H1 (cell line): Measurements from ENCODE around the gene OSBP2.

Experiments used
- CBX5 ChIP-seq: fragments of 300-800, 300-1000 bp; sonication (generic); IDR thresholded peaks from 2 replicates; pipeline ENCODE4 v1.7.1; 2016; ENCODE audit warnings: antibody characterized with exemption, low read length, low read depth
- CTCF ChIP-seq, 3 experiments: IDR thresholded peaks; 1 replicate in 2 of 3; 2 replicates in 1 of 3; pipeline versions ENCODE4 v1.5.1 to v1.6.1; 2011; ENCODE audit warnings: low read length in 3 of 3, mild to moderate bottlenecking in 3 of 3, inconsistent platforms in 2 of 3, low read depth in 1 of 3, moderate library complexity in 1 of 3; ENCODE audit not compliant: insufficient read depth in 1 of 3; ENCODE audit errors: control extremely low read depth in 1 of 3
- EP300 ChIP-seq, 2 experiments: IDR thresholded peaks; 1 replicate in 1 of 2; 2 replicates in 1 of 2; pipeline ENCODE4 v1.6.1; 2011 to 2012; ENCODE audit warnings: low read depth in 2 of 2, low read length in 2 of 2, mild to moderate bottlenecking in 2 of 2, borderline replicate concordance in 1 of 2, inconsistent platforms in 1 of 2, moderate library complexity in 1 of 2
- NANOG ChIP-seq: IDR thresholded peaks from 2 replicates; pipeline ENCODE4 v1.6.1; 2011; ENCODE audit warnings: low read length, low read depth, mild to moderate bottlenecking, inconsistent platforms; ENCODE audit not compliant: insufficient read depth, poor library complexity, severe bottlenecking
- POLR2A ChIP-seq, 2 experiments: IDR thresholded peaks; 1 replicate in 1 of 2; 2 replicates in 1 of 2; pipeline ENCODE4 v1.6.1; 2011; ENCODE audit warnings: low read depth in 2 of 2, low read length in 2 of 2, mild to moderate bottlenecking in 2 of 2; ENCODE audit errors: control extremely low read depth in 1 of 2
- TF ChIP-seq, protein P1 (sequence below): IDR thresholded peaks from 2 replicates; pipeline ENCODE4 v1.6.1; 2011; ENCODE audit warnings: low read depth, mild to moderate bottlenecking, low read length; ENCODE audit not compliant: insufficient read depth

DNA sequence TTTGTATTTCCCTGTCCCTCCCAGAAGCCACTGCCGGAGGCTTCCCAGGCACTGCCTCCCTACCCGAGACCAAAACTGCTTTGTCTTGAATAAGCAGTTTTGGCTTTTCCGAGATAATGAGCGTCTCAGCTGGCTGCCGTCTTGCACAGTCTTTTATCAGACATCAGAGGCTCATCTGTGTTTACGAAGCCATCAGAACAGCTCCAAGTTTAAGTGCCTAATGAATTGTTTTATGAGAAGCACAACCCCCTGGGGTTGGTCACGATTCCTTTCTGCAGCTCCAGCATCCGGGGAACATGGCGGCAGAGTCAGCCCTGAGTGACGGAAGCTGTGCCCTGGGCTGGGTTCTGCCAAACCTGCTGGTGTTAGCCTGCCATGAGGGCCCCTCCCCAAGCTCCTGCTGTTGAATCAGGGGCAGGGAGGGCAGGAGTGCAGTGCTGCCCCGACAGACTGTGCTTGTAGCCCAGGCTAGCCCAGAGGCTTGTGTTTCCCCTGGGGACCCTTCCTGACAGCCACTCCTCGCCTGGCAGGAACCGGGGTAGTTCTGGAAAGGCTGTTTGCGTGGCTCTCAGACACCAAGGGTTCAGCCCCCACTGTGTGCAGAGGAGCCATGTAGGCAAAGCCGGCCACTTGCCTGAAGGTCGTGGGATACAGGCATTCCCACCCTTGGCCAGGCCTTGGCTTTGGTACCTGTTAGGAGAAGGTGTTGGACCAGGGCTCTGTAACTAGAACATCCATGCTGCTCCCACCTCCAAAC lies 177.8 kb downstream of the OSBP2 start:
- TF ChIP-seq, protein P1, sequence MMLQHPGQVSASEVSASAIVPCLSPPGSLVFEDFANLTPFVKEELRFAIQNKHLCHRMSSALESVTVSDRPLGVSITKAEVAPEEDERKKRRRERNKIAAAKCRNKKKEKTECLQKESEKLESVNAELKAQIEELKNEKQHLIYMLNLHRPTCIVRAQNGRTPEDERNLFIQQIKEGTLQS = no peak
- TF ChIP-seq CTCF (IDR thresholded peaks at IDR 0.05; ENCODE audit: control extremely low read depth in 1 of 3, insufficient read depth in 1 of 3, low read depth in 1 of 3, low read length in 3 of 3) = no peak
- TF ChIP-seq EP300 (IDR thresholded peaks at IDR 0.05; ENCODE audit: borderline replicate concordance in 1 of 2, low read depth in 2 of 2, low read length in 2 of 2) = no peak
- TF ChIP-seq CBX5 = no peak
- TF ChIP-seq POLR2A (IDR thresholded peaks at IDR 0.05; ENCODE audit: control extremely low read depth in 1 of 2, low read depth in 2 of 2, low read length in 2 of 2) = no peak
- no peak for TF ChIP-seq NANOG
